ENCODE data around the gene FOLR2.
"Not testable (repeated sequence)": the region's sequence is repeated elsewhere in the genome, so short reads cannot be mapped to it uniquely, and the experiment has no call there.

The FOLR2 gene

GRCh38 chr11:72216638-72217037 is at the start of gene FOLR2:
Gene FOLR2, plus strand, starts transcription at chr11:72216794. Its CDS starts 1,791 bp downstream, at chr11:72218585.
- DNase-seq = no peak

GRCh38 chr11:72169046-72169555 is 47.5 kb upstream of the FOLR2 start:
- DNase-seq = not testable (repeated sequence)

GRCh38 chr11:72169754-72170153 is 46.8 kb upstream of the FOLR2 start:
- DNase-seq = not testable (repeated sequence)

GRCh38 chr11:72172043-72172442 is 44.6 kb upstream of the FOLR2 start:
- DNase-seq = not testable (repeated sequence)

- DNase-seq = no peak
These were observed 43.3 kb upstream of the FOLR2 start for GRCh38 chr11:72173291-72173690.

- DNase-seq = no peak
These were observed 42.1 kb upstream of the FOLR2 start for GRCh38 chr11:72174302-72175070.

GRCh38 chr11:72177656-72178055 is 38.9 kb upstream of the FOLR2 start:
- no peak for DNase-seq

GRCh38 chr11:72179049-72179803 is 37.4 kb upstream of the FOLR2 start:
- no peak for DNase-seq

- DNase-seq = no peak
These were observed 36.7 kb upstream of the FOLR2 start for GRCh38 chr11:72179804-72180396.

- not testable (repeated sequence) for DNase-seq
These were observed 35.6 kb upstream of the FOLR2 start for GRCh38 chr11:72180892-72181552.

GRCh38 chr11:72181553-72181958 is 35.0 kb upstream of the FOLR2 start:
- DNase-seq = not testable (repeated sequence)

GRCh38 chr11:72188267-72188666 is 28.3 kb upstream of the FOLR2 start:
- DNase-seq = no peak

GRCh38 chr11:72189455-72190250 is 26.9 kb upstream of the FOLR2 start:
- no peak for DNase-seq

- DNase-seq = no peak
These were observed 25.9 kb upstream of the FOLR2 start for GRCh38 chr11:72190631-72191071.

GRCh38 chr11:72191961-72192381 is 24.6 kb upstream of the FOLR2 start, which contains the start of gene FOLR1:
Gene FOLR1, plus strand, starts transcription at chr11:72192140. Its CDS starts 34 bp downstream, at chr11:72192174.
- no peak for DNase-seq

- no peak for DNase-seq
These were observed 20.9 kb upstream of the FOLR2 start for GRCh38 chr11:72195518-72196270.

- DNase-seq = not testable (repeated sequence)
These were observed 15.1 kb upstream of the FOLR2 start for GRCh38 chr11:72201445-72201844.

- DNase-seq = no peak
These were observed 14.0 kb upstream of the FOLR2 start for GRCh38 chr11:72202571-72202970.

- no peak for DNase-seq
These were observed 13.4 kb upstream of the FOLR2 start for GRCh38 chr11:72203163-72203562.

- no peak for DNase-seq
These were observed 11.7 kb upstream of the FOLR2 start for GRCh38 chr11:72204886-72205285.

GRCh38 chr11:72206794-72207193 is 9.8 kb upstream of the FOLR2 start:
- not testable (repeated sequence) for DNase-seq
